GM12872 (cell line): Measurements from ENCODE around the gene KCNC3.
A peak's percentile ranks its signal among the peaks of the same experiment; 100 is the strongest.

ENCODE experiments used
- CTCF ChIP-seq: IDR thresholded peaks from 3 replicates; pipeline ENCODE4 v1.5.1; 2011; ENCODE audit warnings: low read depth, mild to moderate bottlenecking, low read length, moderate library complexity; ENCODE audit not compliant: insufficient read depth

The KCNC3 gene

GRCh38 chr19:50320051-50320450 is 9.1 kb downstream of the KCNC3 start:
- no peak for TF ChIP-seq CTCF

- no peak for TF ChIP-seq CTCF
Measured at GRCh38 chr19:50319156-50319555, 10.0 kb downstream of the KCNC3 start.

GRCh38 chr19:50318438-50318837 is 10.7 kb downstream of the KCNC3 start:
- TF ChIP-seq CTCF: no peak

GRCh38 chr19:50317115-50317514 is 12.1 kb downstream of the KCNC3 start:
- no peak for TF ChIP-seq CTCF

GRCh38 chr19:50315773-50316448 is 13.3 kb downstream of the KCNC3 start:
- TF ChIP-seq CTCF: 0 out of 3 replicates have a peak, but pooled peaks have one; percentile 18

GRCh38 chr19:50314724-50315708 is 14.2 kb downstream of the KCNC3 start:
- TF ChIP-seq CTCF: no peak

GRCh38 chr19:50313812-50314536 is 15.2 kb downstream of the KCNC3 start:
- no peak for TF ChIP-seq CTCF
